GM13976 (cell line): ENCODE measurements around the gene ACOT11.

Experiments
- DNase-seq: peaks from one replicate; pipeline ENCODE4 v3.0.0; 2012; ENCODE audit warnings: low spot score
- CTCF ChIP-seq: IDR thresholded peaks from 2 replicates; pipeline ENCODE4 v1.5.1; 2012; ENCODE audit warnings: borderline replicate concordance, mild to moderate bottlenecking; ENCODE audit not compliant: insufficient read depth; ENCODE audit errors: extremely low read depth, missing control alignments, control extremely low read depth
- in situ Hi-C: fragments of 300-500 bp; cut with MboI; formaldehyde crosslinking; loops from one replicate; pipeline ENCODE4 v1.12.0; 2022; ENCODE audit warnings: low sequenced_read_pairs, mixed read lengths, inconsistent platforms; ENCODE audit not compliant: unreplicated experiment

Gene ACOT11

GRCh38 chr1:54584575-54584974 lies 36.5 kb downstream of the ACOT11 start:
- no peak for TF ChIP-seq CTCF
- in situ Hi-C loops, result no loop called here
- no peak for DNase-seq

- in situ Hi-C loops, result no loop called here
- TF ChIP-seq CTCF, result no peak
- no peak for DNase-seq
Measured at GRCh38 chr1:54585181-54586066, 37.4 kb downstream of the ACOT11 start.

GRCh38 chr1:54588377-54588776 lies 40.3 kb downstream of the ACOT11 start:
- no peak for DNase-seq
- in situ Hi-C loops, result no loop called here
- no peak for TF ChIP-seq CTCF

- in situ Hi-C loops, result no loop called here
- no peak for TF ChIP-seq CTCF
- no peak for DNase-seq
Measured at GRCh38 chr1:54591127-54591756, 43.2 kb downstream of the ACOT11 start.

- no peak for DNase-seq
- in situ Hi-C loops, result no loop called here
- TF ChIP-seq CTCF, result no peak
Measured at GRCh38 chr1:54593571-54594160, 45.6 kb downstream of the ACOT11 start.

- in situ Hi-C loops, result no loop called here
- no peak for TF ChIP-seq CTCF
- no peak for DNase-seq
Measured at GRCh38 chr1:54594463-54594862, 46.4 kb downstream of the ACOT11 start.
